Heart right ventricle (tissue), 16 donors: ENCODE measurements around the gene ASH1L. TPM values are rescaled to one million over a fixed set of nuclear protein-coding genes. Genes with fewer than 3 reads are reported as not detected.
"Not testable (repeated sequence)": the region's sequence is repeated elsewhere in the genome, so short reads cannot be mapped to it uniquely, and the experiment has no call there.

ENCODE experiments used
- ATAC-seq, 8 donors: fragments of 200-7000 bp; cut with Tn5 transposase; one replicate each; pipeline ENCODE4 v1.9.1; 2020; ENCODE audit warnings: mild to moderate bottlenecking in 8 of 8, moderate library complexity in 8 of 8, moderate number of reproducible peaks in 1 of 8
- DNase-seq, 2 donors: peaks; one replicate each; pipeline ENCODE4 v3.0.0-alpha.2; 2020
- H3K27ac ChIP-seq, 10 donors: fragments of 200-600 bp; sonication (generic) in 2 of 10; one replicate each; pipeline versions ENCODE4 v1.5.0 to v1.8.0; 2020 to 2022; ENCODE audit warnings: mild to moderate bottlenecking in 3 of 10
- H3K27me3 ChIP-seq, 7 donors: fragments of 200-600 bp; one replicate each; pipeline ENCODE4 v1.8.0; 2021 to 2022; ENCODE audit warnings: mild to moderate bottlenecking in 2 of 7
- H3K36me3 ChIP-seq, 9 donors: fragments of 200-600 bp; sonication (generic) in 1 of 9; one replicate each; pipeline versions ENCODE4 v1.5.0 to v1.8.0; 2020 to 2022; ENCODE audit warnings: mild to moderate bottlenecking in 2 of 9
- H3K4me1 ChIP-seq, 9 donors: fragments of 200-600 bp; sonication (generic) in 1 of 9; one replicate each; pipeline versions ENCODE4 v1.5.0 to v1.8.0; 2020 to 2022; ENCODE audit warnings: mild to moderate bottlenecking in 4 of 9
- H3K4me3 ChIP-seq, 10 donors: fragments of 200-600 bp; sonication (generic) in 2 of 10; one replicate each; pipeline versions ENCODE4 v1.5.0 to v1.8.0; 2020 to 2022; ENCODE audit warnings: mild to moderate bottlenecking in 7 of 10, moderate library complexity in 2 of 10
- H3K9me3 ChIP-seq, 11 donors: fragments of 200-600 bp in 10 of 11; sonication (generic) in 2 of 11; one replicate each; pipeline versions ENCODE4 v1.5.0 to v1.8.0; 2013 to 2022; ENCODE audit warnings: mild to moderate bottlenecking in 2 of 11, control low read depth in 1 of 11, moderate library complexity in 1 of 11
- WGBS, 2 donors: extraction: QIAGEN DNeasy Blood & Tissue Kit; methylation state at CpG; one replicate each; pipeline ENCODE4 v1.1.7; 2013; ENCODE audit warnings: inconsistent platforms in 1 of 2; 5-methylcytosine and 5-hydroxymethylcytosine counted together
- intact Hi-C, 10 donors: fragments of 100-400 bp; cut with DNase I; formaldehyde crosslinking; loops; one replicate each; pipeline versions ENCODE4 v1.11.1 to v1.14.2; 2022
- polyA plus RNA-seq, 2 donors: library from polyadenylated mRNA; stranded (reverse); fragments of 200-250 nt; gene quantifications; one replicate each; pipeline ENCODE4 v1.2.3, GENCODE V29; 2013
- total RNA-seq, 10 donors: library from RNA; stranded (reverse); fragmentation: NEBNext Ultra II Directional in 3 of 10; extraction: Animal tissue kit (Norgen Biotek cat#: 25700) in 3 of 10; gene quantifications; one replicate each; pipeline versions ENCODE4 v1.2.1 to v1.2.4, GENCODE V29; 2021 to 2023
- TF ChIP-seq, protein P1 (sequence below), 9 donors: fragments of 200-600 bp; sonication (generic) in 2 of 9; IDR thresholded peaks; one replicate each; pipeline versions ENCODE4 v1.5.0 to v1.8.0; 2021 to 2022; ENCODE audit warnings: antibody characterized with exemption in 9 of 9, mild to moderate bottlenecking in 5 of 9, moderate library complexity in 1 of 9
- donor health status: Arrhythmogenic right ventricular cardiomyopathy.
- donor health status: ischemic (EF 13 %, LVEDD 7.1; RV severe dilation, severe dysfunction).
- donor health status: healthy with polysubstance abuse.
- donor health status: DM: no; HTN: yes; CAD: no.
- donor health status: DM: no; HTN: no; CAD: no.
- donor health status: ischemic (EF 25% LVEDD 6.9; RV normal size, moderate dysfunction).
- donor health status: ischemic (EF 25% LVEDD 5.7; RV mildly dilated, moderate dysfunction).
- donor health status: healthy.
- donor health status: DM: yes; HTN: yes; CAD: no.
- donor health status: Ischemic cardiomyopathy.
- donor health status: ischemic (EF 35%, LVEDD 5.7; RV mildly dilated, moderate dysfunction).
- donor health status: nonischemic (EF 11% LVEDD 7.7; RV severe dilation, severe dysfunction).
- donor health status: DM: yes; HTN: yes; CAD: no.
- donor health status: PGD.
- donor health status: ischemic (EF 29% LVEDD 5.4; RV normal size, mild dysfunction).
- donor health status: nonischemic (EF 23%, LVEDD 6.1; RV moderate dilation, normal function).

The ASH1L gene
- total and polyA plus RNA-seq, 12 donors: 5.1 to 56.8 (median 47.3) TPM

DNA sequence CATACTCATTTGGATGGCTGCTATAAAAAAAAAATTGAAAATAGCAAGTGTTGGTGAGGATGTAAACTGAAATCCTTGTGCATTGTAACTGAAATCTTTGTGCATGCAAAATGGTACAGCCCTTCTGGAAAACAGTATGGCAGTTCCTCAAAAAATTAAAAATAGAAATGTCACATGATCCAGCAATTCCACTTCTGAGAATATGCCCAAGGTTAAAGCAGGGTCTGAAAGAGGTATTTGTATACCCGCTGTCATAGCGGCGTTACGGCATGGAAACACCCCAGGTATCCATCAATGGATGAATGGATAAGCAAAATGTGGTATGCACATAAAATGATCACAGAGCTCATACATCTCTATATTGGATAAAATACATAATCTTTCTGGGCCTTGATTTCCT, 125.2 kb downstream of the ASH1L start:
- Histone ChIP-seq H3K4me3 (no peak overlapping the region), H3K9me3 (no peaks in the 10 kb centered on the region), H3K27me3 (no peaks in the 10 kb centered on the region), H3K4me1 (peaks cover 0 to 16% (median 3%) of the 10 kb centered on the region in 9 donors), H3K27ac (peak overlapping the region in 2 of 10 donors; percentile 28 to 53), H3K36me3 (peaks cover 0 to 66% (median 13%) of the 10 kb centered on the region in 9 donors)
- TF ChIP-seq, protein P1, sequence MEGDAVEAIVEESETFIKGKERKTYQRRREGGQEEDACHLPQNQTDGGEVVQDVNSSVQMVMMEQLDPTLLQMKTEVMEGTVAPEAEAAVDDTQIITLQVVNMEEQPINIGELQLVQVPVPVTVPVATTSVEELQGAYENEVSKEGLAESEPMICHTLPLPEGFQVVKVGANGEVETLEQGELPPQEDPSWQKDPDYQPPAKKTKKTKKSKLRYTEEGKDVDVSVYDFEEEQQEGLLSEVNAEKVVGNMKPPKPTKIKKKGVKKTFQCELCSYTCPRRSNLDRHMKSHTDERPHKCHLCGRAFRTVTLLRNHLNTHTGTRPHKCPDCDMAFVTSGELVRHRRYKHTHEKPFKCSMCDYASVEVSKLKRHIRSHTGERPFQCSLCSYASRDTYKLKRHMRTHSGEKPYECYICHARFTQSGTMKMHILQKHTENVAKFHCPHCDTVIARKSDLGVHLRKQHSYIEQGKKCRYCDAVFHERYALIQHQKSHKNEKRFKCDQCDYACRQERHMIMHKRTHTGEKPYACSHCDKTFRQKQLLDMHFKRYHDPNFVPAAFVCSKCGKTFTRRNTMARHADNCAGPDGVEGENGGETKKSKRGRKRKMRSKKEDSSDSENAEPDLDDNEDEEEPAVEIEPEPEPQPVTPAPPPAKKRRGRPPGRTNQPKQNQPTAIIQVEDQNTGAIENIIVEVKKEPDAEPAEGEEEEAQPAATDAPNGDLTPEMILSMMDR (IDR thresholded peaks at IDR 0.05): no peak
- intact Hi-C loops: no loop called here
- 70 to 72% methylated on average over 4 of the region's 4 CpGs for WGBS, 2 donors
- no peak for DNase-seq
- ATAC-seq: peak in 6 of 8 donors; percentile 51 to 71 (median 59)

DNA sequence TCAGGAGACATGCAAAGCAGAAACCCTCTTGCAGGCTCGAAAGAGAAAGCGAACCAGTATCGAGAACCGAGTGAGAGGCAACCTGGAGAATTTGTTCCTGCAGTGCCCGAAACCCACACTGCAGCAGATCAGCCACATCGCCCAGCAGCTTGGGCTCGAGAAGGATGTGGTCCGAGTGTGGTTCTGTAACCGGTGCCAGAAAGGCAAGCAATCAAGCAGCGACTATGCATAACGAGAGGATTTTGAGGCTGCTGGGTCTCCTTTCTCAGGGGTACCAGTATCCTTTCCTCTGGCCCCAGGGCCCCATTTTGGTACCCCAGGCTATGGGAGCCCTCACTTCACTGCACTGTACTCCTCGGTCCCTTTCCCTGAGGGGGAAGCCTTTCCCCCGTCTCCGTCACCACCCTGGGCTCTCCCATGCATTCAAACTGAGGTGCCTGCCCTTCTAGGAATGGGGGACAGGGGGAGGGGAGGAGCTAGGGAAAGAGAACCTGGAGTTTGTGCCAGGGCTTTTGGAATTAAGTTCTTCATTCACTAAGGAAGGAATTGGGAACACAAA, 128.7 kb downstream of the ASH1L start:
- ATAC-seq, intact Hi-C loops, DNase-seq, H3K4me3 ChIP-seq, H3K27me3 ChIP-seq, H3K9me3 ChIP-seq, H3K27ac ChIP-seq: not testable (repeated sequence)
- Histone ChIP-seq H3K4me1 (peaks cover 0 to 16% (median 4%) of the 10 kb centered on the region in 9 donors), H3K36me3 (peaks cover 0 to 93% (median 17%) of the 10 kb centered on the region in 9 donors)
- 95 to 97% methylated on average over 14 of the region's 14 CpGs for WGBS, 2 donors

DNA sequence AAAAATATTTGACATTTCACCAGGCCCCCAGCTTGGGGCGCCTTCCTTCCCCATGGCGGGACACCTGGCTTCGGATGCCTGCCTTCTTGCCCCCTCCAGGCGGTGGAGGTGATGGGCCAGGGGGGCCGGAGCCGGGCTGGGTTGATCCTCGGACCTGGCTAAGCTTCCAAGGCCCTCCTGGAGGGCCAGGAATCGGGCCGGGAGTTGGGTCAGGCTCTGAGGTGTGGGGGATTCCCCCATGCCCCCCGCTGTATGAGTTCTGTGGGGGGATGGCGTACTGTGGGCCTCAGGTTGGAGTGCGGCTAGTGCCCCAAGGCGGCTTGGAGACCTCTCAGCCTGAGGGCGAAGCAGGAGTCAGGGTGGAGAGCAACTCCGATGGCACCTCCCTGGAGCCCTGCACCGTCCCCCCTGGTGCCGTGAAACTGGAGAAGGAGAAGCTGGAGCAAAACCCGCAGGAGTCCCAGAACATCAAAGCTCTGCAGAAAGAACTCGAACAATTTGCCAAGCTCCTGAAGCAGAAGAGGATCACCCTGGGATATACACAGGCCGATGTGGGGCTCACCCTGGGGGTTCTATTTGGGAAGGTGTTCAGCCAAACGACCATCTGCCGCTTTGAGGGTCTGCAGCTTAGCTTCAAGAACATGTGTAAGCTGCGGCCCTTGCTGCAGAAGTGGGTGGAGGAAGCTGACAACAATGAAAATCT, 129.3 kb downstream of the ASH1L start:
- Histone ChIP-seq H3K4me1 (peaks cover 0 to 16% (median 4%) of the 10 kb centered on the region in 9 donors), H3K36me3 (peaks cover 0 to 92% (median 11%) of the 10 kb centered on the region in 9 donors)
- intact Hi-C loops, DNase-seq, H3K27me3 ChIP-seq, H3K27ac ChIP-seq, H3K4me3 ChIP-seq, H3K9me3 ChIP-seq: not testable (repeated sequence)
- WGBS, 2 donors: 92 to 93% methylated on average over 23 of the region's 23 CpGs
- ATAC-seq: peak in 2 of 8 donors; percentile 18 to 60

DNA sequence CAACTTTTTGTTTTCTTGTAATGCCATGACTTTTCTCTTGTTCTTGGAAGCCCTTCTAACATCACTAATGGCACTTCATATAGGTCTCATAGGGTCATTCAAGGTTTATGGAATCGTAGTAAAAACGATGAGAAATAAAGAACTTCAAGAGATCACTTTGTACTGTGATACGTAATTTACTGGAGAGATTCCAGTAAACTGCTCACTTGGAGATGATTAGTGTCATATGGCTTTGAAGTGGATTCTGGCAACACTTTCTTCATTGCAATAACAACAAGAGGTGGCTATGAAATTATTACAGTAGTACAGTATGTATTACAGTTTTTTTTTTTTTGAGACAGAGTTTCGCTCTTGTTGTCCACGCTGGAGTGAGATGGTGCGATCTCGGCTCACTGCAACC, 138.5 kb downstream of the ASH1L start:
- no peak overlapping the region for H3K4me3 ChIP-seq
- H3K36me3 ChIP-seq: peaks cover 0 to 29% (median 3%) of the 10 kb centered on the region in 9 donors
- intact Hi-C loops: no loop called here
- peaks cover 0 to 5% (median 0%) of the 10 kb centered on the region in 9 donors for H3K4me1 ChIP-seq
- WGBS, 2 donors: 74 to 78% methylated on average over 7 of the region's 7 CpGs
- H3K27ac ChIP-seq: no peak overlapping the region
- H3K27me3 ChIP-seq: no peaks in the 10 kb centered on the region
- no peak for ATAC-seq
- H3K9me3 ChIP-seq: peaks cover 0 to 6% (median 0%) of the 10 kb centered on the region in 11 donors
- DNase-seq: no peak
- TF ChIP-seq, protein P1 (IDR thresholded peaks at IDR 0.05): no peak

DNA sequence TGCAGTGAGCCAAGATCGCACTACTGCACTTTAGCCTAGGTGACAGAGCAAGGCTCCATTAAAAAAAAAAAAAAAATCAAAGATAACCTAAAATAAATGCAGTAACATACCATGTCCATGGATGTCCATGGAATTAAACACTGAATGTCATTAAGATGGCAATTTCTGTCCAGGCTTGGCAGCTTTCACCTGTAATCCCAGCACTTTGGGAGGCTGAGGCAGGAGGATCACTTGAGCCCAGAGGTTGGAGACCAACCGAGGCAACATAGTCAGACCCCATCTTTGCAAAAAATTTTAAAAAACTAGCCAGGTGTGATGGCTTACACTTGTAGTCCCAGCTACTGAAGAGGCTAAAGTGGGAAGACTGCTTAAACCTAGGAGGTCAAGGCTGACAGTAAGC, 141.8 kb downstream of the ASH1L start:
- Histone ChIP-seq H3K27ac (no peak overlapping the region), H3K27me3 (no peaks in the 10 kb centered on the region), H3K36me3 (peaks cover 0 to 30% (median 0%) of the 10 kb centered on the region in 9 donors), H3K4me1 (peaks cover 0 to 5% (median 0%) of the 10 kb centered on the region in 9 donors), H3K4me3 (no peak overlapping the region), H3K9me3 (peaks cover 0 to 6% (median 0%) of the 10 kb centered on the region in 11 donors)
- ATAC-seq: no peak
- intact Hi-C loops: no loop called here
- TF ChIP-seq, protein P1 (IDR thresholded peaks at IDR 0.05): no peak
- DNase-seq: no peak
- WGBS, 2 donors: 96 to 97% methylated on average over 2 of the region's 2 CpGs

DNA sequence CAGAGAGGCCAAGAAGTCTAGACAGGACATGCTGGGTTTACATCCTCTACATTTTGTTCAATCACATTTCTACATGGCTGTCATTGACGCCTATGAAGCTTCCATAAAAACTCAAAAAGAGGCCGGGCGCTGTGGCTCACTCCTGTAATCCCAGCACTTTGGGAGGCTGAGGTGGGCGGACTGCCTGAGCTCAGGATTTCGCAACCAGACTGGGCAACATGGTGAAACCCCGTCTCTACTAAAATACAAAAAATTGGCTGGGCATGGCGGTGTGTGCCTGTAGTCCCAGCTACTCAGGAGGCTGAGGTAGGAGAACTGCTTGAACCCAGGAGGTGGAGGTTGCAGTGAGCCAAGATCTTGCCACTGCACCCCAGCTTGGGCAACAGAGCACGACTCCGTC, 150.8 kb downstream of the ASH1L start:
- intact Hi-C loops, H3K27ac ChIP-seq: not testable (repeated sequence)
- H3K36me3 ChIP-seq: peaks cover 0 to 92% (median 6%) of the 10 kb centered on the region in 9 donors

More for the DNA sequence above, 150.8 kb downstream of the ASH1L start:
- H3K9me3 ChIP-seq, H3K4me3 ChIP-seq, DNase-seq, ATAC-seq, H3K27me3 ChIP-seq, H3K4me1 ChIP-seq: not testable (repeated sequence)
- 96 to 97% methylated on average over 9 of the region's 9 CpGs for WGBS, 2 donors
